GM12864 (cell line): ENCODE measurements around the gene ATP6V1F.

Experiments
- DNase-seq: peaks from one replicate; pipeline ENCODE4 v3.0.0-alpha.2; 2011; ENCODE audit warnings: low read depth
- H3K4me3 ChIP-seq: 2 replicates; pipeline ENCODE4 v1.5.1; 2011; ENCODE audit warnings: mild to moderate bottlenecking, low read depth, low read length, control low read depth
- TF ChIP-seq, protein P1 (sequence below): IDR thresholded peaks from 2 replicates; pipeline ENCODE4 v1.5.1; 2011; ENCODE audit warnings: low read depth, mild to moderate bottlenecking, moderate library complexity, low read length, control low read depth, inconsistent platforms; ENCODE audit errors: missing control alignments

ATP6V1F gene

DNA sequence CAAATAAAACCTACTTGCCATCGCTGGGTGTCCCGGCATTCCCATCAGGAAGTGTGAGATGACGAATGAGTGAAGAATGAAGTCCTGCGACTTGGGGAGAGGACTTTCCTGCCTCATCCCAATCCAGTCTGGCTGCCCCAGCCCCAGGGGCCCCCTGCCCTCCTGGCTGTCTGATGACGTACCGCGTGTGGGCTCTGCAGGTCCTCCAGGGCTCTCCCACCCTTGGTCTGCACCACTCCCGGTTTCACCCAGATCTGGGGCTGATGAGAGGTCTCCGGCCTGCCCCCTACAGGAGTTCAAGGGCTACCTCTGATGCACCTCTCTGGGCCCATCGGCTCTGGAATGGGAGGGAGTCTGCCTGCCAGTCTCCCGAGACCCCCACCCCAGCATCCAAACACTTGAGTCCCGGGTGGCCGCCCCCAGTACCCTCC, 9.8 kb downstream of the ATP6V1F start:
- TF ChIP-seq, protein P1, sequence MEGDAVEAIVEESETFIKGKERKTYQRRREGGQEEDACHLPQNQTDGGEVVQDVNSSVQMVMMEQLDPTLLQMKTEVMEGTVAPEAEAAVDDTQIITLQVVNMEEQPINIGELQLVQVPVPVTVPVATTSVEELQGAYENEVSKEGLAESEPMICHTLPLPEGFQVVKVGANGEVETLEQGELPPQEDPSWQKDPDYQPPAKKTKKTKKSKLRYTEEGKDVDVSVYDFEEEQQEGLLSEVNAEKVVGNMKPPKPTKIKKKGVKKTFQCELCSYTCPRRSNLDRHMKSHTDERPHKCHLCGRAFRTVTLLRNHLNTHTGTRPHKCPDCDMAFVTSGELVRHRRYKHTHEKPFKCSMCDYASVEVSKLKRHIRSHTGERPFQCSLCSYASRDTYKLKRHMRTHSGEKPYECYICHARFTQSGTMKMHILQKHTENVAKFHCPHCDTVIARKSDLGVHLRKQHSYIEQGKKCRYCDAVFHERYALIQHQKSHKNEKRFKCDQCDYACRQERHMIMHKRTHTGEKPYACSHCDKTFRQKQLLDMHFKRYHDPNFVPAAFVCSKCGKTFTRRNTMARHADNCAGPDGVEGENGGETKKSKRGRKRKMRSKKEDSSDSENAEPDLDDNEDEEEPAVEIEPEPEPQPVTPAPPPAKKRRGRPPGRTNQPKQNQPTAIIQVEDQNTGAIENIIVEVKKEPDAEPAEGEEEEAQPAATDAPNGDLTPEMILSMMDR = peak; percentile 23
- DNase-seq = no peak
- no peak overlapping the region for H3K4me3 ChIP-seq

DNA sequence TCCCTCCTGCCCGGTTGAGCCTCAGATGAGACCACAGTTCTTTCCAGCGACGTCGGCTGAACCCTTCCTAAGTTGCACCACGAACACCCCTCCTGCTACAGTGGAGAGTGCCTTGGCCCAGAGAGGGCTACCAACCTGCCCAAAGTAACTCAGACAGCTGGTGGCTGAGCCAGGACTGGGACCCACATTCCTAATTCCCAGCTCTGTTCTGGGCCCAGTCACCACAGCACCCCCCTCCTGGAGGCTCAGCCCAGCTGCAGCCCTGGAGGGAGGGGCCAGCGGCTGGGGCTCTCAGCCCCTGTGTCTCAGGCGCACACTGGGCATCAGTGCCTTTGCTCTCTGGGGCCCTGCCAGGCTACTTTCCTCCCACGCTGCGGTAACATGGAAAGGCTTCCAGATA, 10.6 kb downstream of the ATP6V1F start:
- no peak overlapping the region for H3K4me3 ChIP-seq
- TF ChIP-seq, protein P1 = no peak
- no peak for DNase-seq

DNA sequence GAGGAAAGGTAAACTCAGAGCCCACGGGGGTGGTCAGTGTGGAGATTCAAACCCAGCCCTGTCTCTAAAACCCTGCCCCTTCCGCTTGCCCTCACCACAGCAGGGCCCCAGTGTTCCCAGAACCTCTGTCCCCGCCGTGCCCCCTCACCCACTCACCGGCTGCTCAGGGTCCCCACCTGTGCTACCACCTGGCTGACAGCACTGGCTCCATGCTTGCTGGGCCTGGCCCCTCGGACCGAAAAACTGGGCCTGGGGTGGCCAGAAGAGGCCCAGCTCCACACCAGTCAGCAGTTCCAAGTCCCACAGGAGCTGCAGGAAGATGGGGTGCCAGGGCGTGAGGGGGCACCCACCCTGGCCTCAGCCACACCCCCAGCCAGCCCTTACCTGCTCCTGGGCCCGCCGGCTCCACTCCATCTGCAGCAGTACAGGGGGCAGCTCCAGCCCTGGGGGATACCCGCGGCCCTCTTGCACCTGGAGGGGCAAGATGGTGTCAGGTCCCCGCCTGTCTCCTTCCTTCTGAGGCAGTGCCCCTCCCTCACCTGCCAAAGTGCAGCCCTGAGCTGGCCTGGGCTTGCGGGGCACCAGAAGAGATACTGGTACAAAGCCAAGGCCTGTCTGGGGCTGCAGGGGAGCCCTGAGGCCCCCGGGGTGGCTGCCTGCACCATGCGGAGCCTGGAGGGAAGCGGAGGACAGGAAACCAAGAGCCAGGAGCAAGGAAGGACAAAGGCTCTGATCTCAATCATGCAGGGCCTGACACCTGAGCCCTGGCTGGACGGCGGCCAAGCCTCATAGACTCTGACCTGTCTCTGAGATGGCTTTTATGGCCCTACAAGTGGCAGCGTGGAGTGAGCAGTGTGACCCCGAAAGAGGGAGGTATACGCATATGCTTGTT, 11.7 kb downstream of the ATP6V1F start:
- no peak for DNase-seq
- TF ChIP-seq, protein P1 = no peak
- H3K4me3 ChIP-seq = no peak overlapping the region

DNA sequence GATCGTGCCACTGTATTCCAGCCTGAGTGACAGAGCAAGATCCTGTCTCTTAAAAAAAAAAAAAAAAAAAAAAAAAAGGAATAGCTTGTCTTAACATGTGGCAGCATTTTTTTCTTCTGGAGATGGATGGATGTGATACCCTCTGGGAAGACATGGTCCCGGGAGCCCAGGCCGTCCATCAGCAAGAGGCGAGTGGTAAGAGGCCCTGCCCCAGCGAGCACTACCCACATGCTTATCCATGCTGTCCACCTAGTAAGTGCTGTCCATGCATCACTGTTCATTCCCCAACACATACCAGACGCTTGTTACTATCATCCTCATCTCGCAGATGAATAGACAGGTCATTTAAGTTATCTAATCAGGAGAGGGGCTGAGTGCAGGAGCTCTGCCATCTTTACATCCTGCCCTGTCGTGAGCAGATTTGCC, 12.9 kb downstream of the ATP6V1F start:
- TF ChIP-seq, protein P1 = no peak
- no peak for DNase-seq
- no peak overlapping the region for H3K4me3 ChIP-seq

DNA sequence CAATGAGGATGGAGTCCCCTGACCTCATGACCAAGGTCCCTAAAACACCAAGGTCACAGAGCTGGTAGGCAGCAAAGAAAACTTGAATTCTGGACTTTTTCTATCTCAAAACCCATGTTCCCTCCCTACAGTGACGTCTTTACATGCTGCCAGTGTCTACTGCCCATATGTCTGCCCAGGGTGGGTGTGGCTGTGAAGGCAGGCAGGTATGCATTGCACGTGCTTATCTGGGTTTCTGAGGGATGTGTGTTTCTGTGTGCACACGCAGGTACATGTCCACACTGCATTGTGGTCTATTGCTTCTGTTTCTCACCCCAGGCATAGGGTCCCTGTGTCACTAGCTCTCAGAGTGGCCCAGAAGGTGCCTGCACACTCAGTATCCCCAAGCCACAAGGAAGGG, 13.5 kb downstream of the ATP6V1F start:
- TF ChIP-seq, protein P1 = no peak
- no peak overlapping the region for H3K4me3 ChIP-seq
- no peak for DNase-seq

DNA sequence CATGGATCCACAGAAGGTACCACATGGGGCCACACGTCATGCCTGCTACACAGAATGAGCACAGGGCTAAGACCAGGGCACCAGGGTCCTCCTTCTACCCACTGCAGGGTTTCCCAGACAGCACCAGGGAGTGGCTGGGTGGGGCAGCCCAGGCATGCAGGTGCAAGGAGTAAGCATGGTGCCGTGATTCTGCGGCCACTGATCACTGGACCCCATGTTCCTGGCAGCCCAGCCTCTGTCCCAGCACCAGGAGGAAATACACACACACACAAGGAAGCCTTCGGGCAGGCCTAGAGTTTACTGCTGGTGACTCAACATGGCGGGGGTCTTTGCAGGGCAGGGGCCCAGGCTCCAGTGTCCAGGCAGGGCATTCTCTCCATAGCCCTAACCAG, 13.9 kb downstream of the ATP6V1F start:
- H3K4me3 ChIP-seq = no peak overlapping the region
- TF ChIP-seq, protein P1 = no peak
- no peak for DNase-seq
